Gastroesophageal sphincter (tissue), 4 donors: ENCODE measurements around the gene TSKU. TPM values are rescaled to one million over a fixed set of nuclear protein-coding genes. Genes with fewer than 3 reads are reported as not detected.

Experiments
- ATAC-seq: fragments of 150-250 bp; one replicate; pipeline ENCODE4 v1.9.1; 2016; ENCODE audit warnings: mild to moderate bottlenecking, moderate library complexity
- H3K27ac ChIP-seq, 4 donors: fragments of 200-600 bp; sonication (generic) in 3 of 4; 1 replicate in 3 of 4; 2 replicates in 1 of 4; pipeline ENCODE4 v1.5.1; 2016 to 2019
- H3K27me3 ChIP-seq: fragments of 200-600 bp; sonication (generic); one replicate; pipeline ENCODE4 v1.5.1; 2019
- H3K36me3 ChIP-seq, 2 donors: fragments of 200-600 bp; sonication (generic); one replicate each; pipeline ENCODE4 v1.5.1; 2019; ENCODE audit warnings: control low read depth in 1 of 2
- H3K4me1 ChIP-seq, 3 donors: fragments of 200-600 bp; sonication (generic); 1 replicate in 2 of 3; 2 replicates in 1 of 3; pipeline ENCODE4 v1.5.1; 2016 to 2019; ENCODE audit warnings: control low read depth in 2 of 3
- H3K4me3 ChIP-seq, 2 donors: fragments of 200-600 bp; sonication (generic); one replicate each; pipeline ENCODE4 v1.5.1; 2019; ENCODE audit warnings: mild to moderate bottlenecking in 1 of 2, moderate library complexity in 1 of 2
- H3K9me3 ChIP-seq, 3 donors: fragments of 200-600 bp; sonication (generic); one replicate each; pipeline ENCODE4 v1.5.1; 2017 to 2019; ENCODE audit warnings: control low read depth in 2 of 3
- EP300 ChIP-seq: sonication (generic); formaldehyde crosslinking; IDR thresholded peaks from one replicate; pipeline ENCODE4 v1.6.1; 2017; ENCODE audit warnings: antibody characterized with exemption, mild to moderate bottlenecking
- POLR2A ChIP-seq, 2 donors: fragments of 450-650 bp; IDR thresholded peaks; one replicate each; pipeline ENCODE4 v1.6.1; 2017; ENCODE audit warnings: antibody characterized with exemption in 2 of 2, mild to moderate bottlenecking in 2 of 2, moderate library complexity in 1 of 2
- POLR2AphosphoS5 ChIP-seq: sonication (generic); formaldehyde crosslinking; IDR thresholded peaks from one replicate; pipeline ENCODE4 v1.6.1; 2017; ENCODE audit warnings: antibody characterized with exemption
- WGBS, 2 donors: methylation state at CpG; one replicate each; pipeline ENCODE4 v1.1.5; 2018; ENCODE audit warnings: low coverage in 1 of 2; 5-methylcytosine and 5-hydroxymethylcytosine counted together
- total RNA-seq, 4 donors: library from RNA; depleted of rRNA; stranded (reverse); fragments of >200 nt; gene quantifications; one replicate each; pipeline ENCODE4 v1.1.0, GENCODE V29; 2016
- TF ChIP-seq, protein P1 (sequence below), 4 experiments: fragments of 200-600 bp in 2 of 4; fragments of 450-650 bp in 2 of 4; sonication (generic) in 1 of 4; IDR thresholded peaks; one replicate each; pipeline ENCODE4 v1.5.1; 2017 to 2019; ENCODE audit warnings: antibody characterized with exemption in 4 of 4, mild to moderate bottlenecking in 2 of 4, moderate library complexity in 2 of 4

The TSKU gene
- total RNA-seq, 4 donors from 2014 or later: 23.5 to 53.7 (median 38.2) TPM

- Histone ChIP-seq H3K27me3 (peaks cover 12% of the 10 kb centered on the region), H3K27ac (no peak overlapping the region), H3K9me3 (no peaks in the 10 kb centered on the region), H3K36me3 (no peaks in the 10 kb centered on the region), H3K4me1 (peaks cover 0 to 18% (median 0%) of the 10 kb centered on the region in 3 donors), H3K4me3 (no peak overlapping the region)
- no peak for TF ChIP-seq POLR2A (IDR thresholded peaks at IDR 0.05)
- TF ChIP-seq POLR2AphosphoS5: no peak
- TF ChIP-seq, protein P1, sequence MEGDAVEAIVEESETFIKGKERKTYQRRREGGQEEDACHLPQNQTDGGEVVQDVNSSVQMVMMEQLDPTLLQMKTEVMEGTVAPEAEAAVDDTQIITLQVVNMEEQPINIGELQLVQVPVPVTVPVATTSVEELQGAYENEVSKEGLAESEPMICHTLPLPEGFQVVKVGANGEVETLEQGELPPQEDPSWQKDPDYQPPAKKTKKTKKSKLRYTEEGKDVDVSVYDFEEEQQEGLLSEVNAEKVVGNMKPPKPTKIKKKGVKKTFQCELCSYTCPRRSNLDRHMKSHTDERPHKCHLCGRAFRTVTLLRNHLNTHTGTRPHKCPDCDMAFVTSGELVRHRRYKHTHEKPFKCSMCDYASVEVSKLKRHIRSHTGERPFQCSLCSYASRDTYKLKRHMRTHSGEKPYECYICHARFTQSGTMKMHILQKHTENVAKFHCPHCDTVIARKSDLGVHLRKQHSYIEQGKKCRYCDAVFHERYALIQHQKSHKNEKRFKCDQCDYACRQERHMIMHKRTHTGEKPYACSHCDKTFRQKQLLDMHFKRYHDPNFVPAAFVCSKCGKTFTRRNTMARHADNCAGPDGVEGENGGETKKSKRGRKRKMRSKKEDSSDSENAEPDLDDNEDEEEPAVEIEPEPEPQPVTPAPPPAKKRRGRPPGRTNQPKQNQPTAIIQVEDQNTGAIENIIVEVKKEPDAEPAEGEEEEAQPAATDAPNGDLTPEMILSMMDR (IDR thresholded peaks at IDR 0.05): no peak
- TF ChIP-seq EP300: no peak
- WGBS, 2 donors: 80 to 100% methylated on average over 1 to 3 of the region's 7 CpGs
- no peak for ATAC-seq
Measured at GRCh38 chr11:76806131-76806530, 23.0 kb downstream of the TSKU start.

DNA sequence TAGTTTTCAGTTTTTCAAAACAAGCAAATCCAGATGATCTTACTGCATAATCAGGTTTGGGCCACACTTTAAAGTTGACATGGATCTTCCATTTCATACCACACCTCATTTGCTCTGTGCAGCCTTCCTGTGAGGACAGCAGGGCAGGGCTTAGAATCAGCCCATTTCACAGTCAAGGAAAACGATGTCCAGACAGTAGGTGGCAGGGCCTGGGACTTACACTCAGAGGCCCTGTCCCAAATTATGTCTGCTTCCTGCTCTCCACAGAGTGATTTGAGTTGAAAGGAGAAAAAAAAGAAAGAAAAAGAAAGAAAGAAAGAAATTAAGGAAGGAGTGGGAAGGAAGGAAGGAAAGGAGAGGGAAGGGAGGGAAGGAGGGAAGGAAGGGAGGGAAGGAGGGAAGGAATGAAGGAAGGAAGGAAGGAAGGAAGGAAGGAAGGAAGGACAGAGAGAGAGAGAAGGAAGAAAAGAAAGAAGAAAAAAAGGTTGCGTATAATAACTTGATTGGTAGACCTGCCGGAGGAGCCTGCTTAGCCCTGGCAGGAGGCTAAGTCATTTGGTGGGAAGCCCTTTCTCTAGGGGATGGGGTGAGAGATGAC lies 23.6 kb downstream of the TSKU start:
- no peak for TF ChIP-seq POLR2AphosphoS5
- TF ChIP-seq, protein P1 (IDR thresholded peaks at IDR 0.05): no peak
- no peak for TF ChIP-seq POLR2A (IDR thresholded peaks at IDR 0.05)
- TF ChIP-seq EP300: no peak
- WGBS, 2 donors: 58 to 61% methylated on average over 2 of the region's 3 CpGs
- Histone ChIP-seq H3K4me1 (peaks cover 0 to 18% (median 0%) of the 10 kb centered on the region in 3 donors), H3K27ac (no peak overlapping the region), H3K27me3 (peaks cover 12% of the 10 kb centered on the region), H3K36me3 (no peaks in the 10 kb centered on the region), H3K9me3 (no peaks in the 10 kb centered on the region), H3K4me3 (no peak overlapping the region)
- ATAC-seq: no peak

GRCh38 chr11:76807206-76807875 lies 24.2 kb downstream of the TSKU start:
- Histone ChIP-seq H3K9me3 (no peaks in the 10 kb centered on the region), H3K27ac (peak overlapping the region in 1 of 4 donors; percentile 25), H3K27me3 (peaks cover 12% of the 10 kb centered on the region), H3K4me3 (no peak overlapping the region), H3K4me1 (peaks cover 0 to 18% (median 0%) of the 10 kb centered on the region in 3 donors), H3K36me3 (no peaks in the 10 kb centered on the region)
- WGBS, 2 donors: 15 to 17% methylated on average over 7 to 15 of the region's 19 CpGs
- ATAC-seq: peak; percentile 63
- TF ChIP-seq POLR2AphosphoS5 (no peak), EP300 (no peak), POLR2A (IDR thresholded peaks at IDR 0.05) (no peak)
- TF ChIP-seq, protein P1 (IDR thresholded peaks at IDR 0.05): peak; percentile 48 to 86 (median 80)

DNA sequence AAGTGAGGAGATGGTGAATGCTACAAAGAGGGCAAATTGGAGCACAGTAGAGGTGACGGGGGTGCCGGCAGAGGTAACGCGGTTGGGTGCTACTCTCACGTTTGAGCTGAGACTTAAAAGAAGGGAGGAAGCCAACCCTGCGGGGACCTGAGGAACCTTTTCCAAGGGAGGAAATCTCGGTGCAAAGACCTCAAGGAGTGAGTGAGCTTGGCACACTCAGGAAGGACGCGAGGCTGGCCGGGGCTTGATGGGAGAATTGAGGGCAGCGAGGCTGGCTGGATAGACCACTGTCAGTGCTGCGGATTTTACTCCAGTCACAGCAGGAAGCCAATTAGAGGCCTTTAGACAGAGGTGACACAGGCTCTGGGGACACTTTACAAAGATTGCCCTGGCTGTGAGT lies 25.0 kb downstream of the TSKU start:
- Histone ChIP-seq H3K27me3 (peaks cover 12% of the 10 kb centered on the region), H3K9me3 (no peaks in the 10 kb centered on the region), H3K27ac (no peak overlapping the region), H3K36me3 (no peaks in the 10 kb centered on the region), H3K4me1 (peaks cover 0 to 12% (median 0%) of the 10 kb centered on the region in 3 donors), H3K4me3 (no peak overlapping the region)
- WGBS, 2 donors: 80 to 90% methylated on average over 1 to 12 of the region's 12 CpGs
- no peak for ATAC-seq
- TF ChIP-seq POLR2A (IDR thresholded peaks at IDR 0.05) (no peak), POLR2AphosphoS5 (no peak)
- TF ChIP-seq, protein P1 (IDR thresholded peaks at IDR 0.05): no peak

- peaks cover 0 to 8% (median 0%) of the 10 kb centered on the region in 3 donors for H3K4me1 ChIP-seq
- H3K9me3 ChIP-seq: no peaks in the 10 kb centered on the region
- TF ChIP-seq POLR2A (IDR thresholded peaks at IDR 0.05): no peak
- no peak for TF ChIP-seq POLR2AphosphoS5
- TF ChIP-seq EP300: no peak
- TF ChIP-seq, protein P1 (IDR thresholded peaks at IDR 0.05): no peak
- no peak for ATAC-seq
- no peak overlapping the region for H3K4me3 ChIP-seq
- WGBS, 2 donors: 72% methylated on average over 3 of the region's 5 CpGs; no CpG with 5 or more reads in 1 of the 2 donors
- no peak overlapping the region for H3K27ac ChIP-seq
- H3K27me3 ChIP-seq: peaks cover 12% of the 10 kb centered on the region
- no peaks in the 10 kb centered on the region for H3K36me3 ChIP-seq
Measured at GRCh38 chr11:76808996-76809395, 25.8 kb downstream of the TSKU start.
